Colonic mucosa (tissue), 4 donors: ENCODE measurements around the gene FEV. TPM values are rescaled to one million over a fixed set of nuclear protein-coding genes. Genes with fewer than 3 reads are reported as not detected.

ENCODE experiments used
- DNase-seq: peaks from one replicate; pipeline ENCODE4 v3.0.0-alpha.2; 2020
- H3K27ac ChIP-seq: fragments of 200-600 bp; one replicate; pipeline ENCODE4 v1.8.0; 2021
- H3K27me3 ChIP-seq: fragments of 200-600 bp; one replicate; pipeline ENCODE4 v1.8.0; 2021
- H3K36me3 ChIP-seq: fragments of 200-600 bp; one replicate; pipeline ENCODE4 v1.8.0; 2021
- H3K4me1 ChIP-seq: fragments of 200-600 bp; one replicate; pipeline ENCODE4 v1.8.0; 2021; ENCODE audit warnings: mild to moderate bottlenecking
- H3K4me3 ChIP-seq: fragments of 200-600 bp; one replicate; pipeline ENCODE4 v1.8.0; 2021
- H3K9ac ChIP-seq, 2 donors: one replicate each; pipeline ENCODE4 v1.7.0; 2013; ENCODE audit warnings: control low read depth in 2 of 2, low read depth in 2 of 2, low read length in 2 of 2
- H3K9me3 ChIP-seq: fragments of 200-600 bp; one replicate; pipeline ENCODE4 v1.8.0; 2021
- intact Hi-C: fragments of 100-400 bp; cut with DNase I; formaldehyde crosslinking; loops from one replicate; pipeline ENCODE4 v1.14.1; 2022
- total RNA-seq, 2 donors: library from RNA; stranded (reverse); fragmentation: NEBNext Ultra II Directional in 1 of 2; extraction: Animal tissue kit (Norgen Biotek cat#: 25700) in 1 of 2; gene quantifications; one replicate each; pipeline ENCODE4 v1.2.1, GENCODE V29; 2021
- TF ChIP-seq, protein P1 (sequence below): fragments of 200-600 bp; IDR thresholded peaks from one replicate; pipeline ENCODE4 v1.8.0; 2022; ENCODE audit warnings: antibody characterized with exemption, mild to moderate bottlenecking
- donor health status: healthy.
- donor health status: DM: no; HTN: no; CAD: no.
- donor health status: DM: no; HTN: no; CAD: no.

The FEV gene
- total RNA-seq, 2 donors from 2014 or later, result 2.9 to 6.5 TPM

DNA sequence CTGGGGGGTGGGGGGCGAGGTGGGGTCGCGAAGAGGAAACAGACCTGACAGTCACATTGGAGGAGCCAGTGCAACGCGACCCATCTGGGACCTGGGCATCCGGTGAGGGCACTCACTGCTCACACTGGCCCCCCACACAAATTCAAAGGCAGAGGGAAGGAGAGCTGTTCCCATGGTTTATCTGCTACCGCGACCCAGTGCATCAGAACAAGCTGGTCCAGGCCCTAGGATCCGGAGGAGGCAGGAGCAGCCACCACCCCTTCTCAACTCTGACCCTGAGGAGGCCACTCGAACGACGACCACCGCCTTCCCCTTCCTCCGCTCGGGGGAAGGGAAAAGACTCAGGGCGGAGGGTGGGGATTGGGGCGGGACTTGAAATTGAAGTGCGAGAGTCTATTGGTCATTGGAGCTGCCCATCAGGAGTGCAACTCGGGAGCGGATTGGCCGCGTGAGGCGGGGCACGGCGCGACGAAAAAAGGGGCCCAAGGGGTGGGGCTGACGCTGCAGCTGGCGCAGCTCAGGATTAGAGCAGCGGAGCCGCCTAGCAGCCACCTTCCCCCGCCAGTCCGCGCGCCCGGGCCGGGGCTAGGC lies 25.7 kb downstream of the FEV start, which contains the start of gene CDK5R2:
TSS of gene CDK5R2 (plus strand) at position 526 of the 591 bp plus-strand sequence. CDS start 155 bp downstream, outside the sequence.
- Histone ChIP-seq H3K36me3 (no peaks in the 10 kb centered on the region), H3K4me1 (no peaks in the 10 kb centered on the region), H3K4me3 (peak within 1 kb of the TSS; percentile 37), H3K9ac (peak within 1 kb of the TSS in 1 of 2 donors; percentile 2), H3K27ac (no peak within 1 kb of the TSS), H3K27me3 (peaks cover 58% of the 10 kb centered on the region), H3K9me3 (no peaks in the 10 kb centered on the region)
- intact Hi-C loops, result no loop called here
- TF ChIP-seq, protein P1, sequence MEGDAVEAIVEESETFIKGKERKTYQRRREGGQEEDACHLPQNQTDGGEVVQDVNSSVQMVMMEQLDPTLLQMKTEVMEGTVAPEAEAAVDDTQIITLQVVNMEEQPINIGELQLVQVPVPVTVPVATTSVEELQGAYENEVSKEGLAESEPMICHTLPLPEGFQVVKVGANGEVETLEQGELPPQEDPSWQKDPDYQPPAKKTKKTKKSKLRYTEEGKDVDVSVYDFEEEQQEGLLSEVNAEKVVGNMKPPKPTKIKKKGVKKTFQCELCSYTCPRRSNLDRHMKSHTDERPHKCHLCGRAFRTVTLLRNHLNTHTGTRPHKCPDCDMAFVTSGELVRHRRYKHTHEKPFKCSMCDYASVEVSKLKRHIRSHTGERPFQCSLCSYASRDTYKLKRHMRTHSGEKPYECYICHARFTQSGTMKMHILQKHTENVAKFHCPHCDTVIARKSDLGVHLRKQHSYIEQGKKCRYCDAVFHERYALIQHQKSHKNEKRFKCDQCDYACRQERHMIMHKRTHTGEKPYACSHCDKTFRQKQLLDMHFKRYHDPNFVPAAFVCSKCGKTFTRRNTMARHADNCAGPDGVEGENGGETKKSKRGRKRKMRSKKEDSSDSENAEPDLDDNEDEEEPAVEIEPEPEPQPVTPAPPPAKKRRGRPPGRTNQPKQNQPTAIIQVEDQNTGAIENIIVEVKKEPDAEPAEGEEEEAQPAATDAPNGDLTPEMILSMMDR, result no peak
- peak; percentile 88 for DNase-seq

DNA sequence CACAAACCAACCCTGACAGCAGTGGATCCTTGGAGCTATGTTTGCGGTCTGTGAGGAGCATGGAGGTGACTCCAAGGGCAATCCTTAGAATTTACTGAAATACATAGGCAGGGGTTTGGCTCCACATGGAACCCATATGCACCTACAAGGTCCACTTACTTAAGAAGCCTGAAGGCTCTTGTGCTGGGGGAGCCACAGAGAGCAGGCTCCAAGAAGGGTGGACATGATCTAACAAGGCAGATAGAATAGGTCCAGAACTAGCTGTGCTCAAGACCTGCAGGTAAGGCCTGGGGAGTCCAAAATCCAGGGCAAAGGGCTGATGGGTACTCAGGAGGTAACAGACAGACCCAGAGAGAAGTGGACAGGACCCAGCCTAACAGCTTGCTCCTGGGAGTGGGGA lies 26.7 kb downstream of the FEV start:
- no peak overlapping the region for H3K9ac ChIP-seq
- H3K9me3 ChIP-seq, result no peaks in the 10 kb centered on the region
- TF ChIP-seq, protein P1, result no peak
- H3K4me3 ChIP-seq, result no peak overlapping the region
- H3K27ac ChIP-seq, result no peak overlapping the region
- no peaks in the 10 kb centered on the region for H3K4me1 ChIP-seq
- intact Hi-C loops, result no loop called here
- peaks cover 52% of the 10 kb centered on the region for H3K27me3 ChIP-seq
- H3K36me3 ChIP-seq, result no peaks in the 10 kb centered on the region
- DNase-seq, result no peak

DNA sequence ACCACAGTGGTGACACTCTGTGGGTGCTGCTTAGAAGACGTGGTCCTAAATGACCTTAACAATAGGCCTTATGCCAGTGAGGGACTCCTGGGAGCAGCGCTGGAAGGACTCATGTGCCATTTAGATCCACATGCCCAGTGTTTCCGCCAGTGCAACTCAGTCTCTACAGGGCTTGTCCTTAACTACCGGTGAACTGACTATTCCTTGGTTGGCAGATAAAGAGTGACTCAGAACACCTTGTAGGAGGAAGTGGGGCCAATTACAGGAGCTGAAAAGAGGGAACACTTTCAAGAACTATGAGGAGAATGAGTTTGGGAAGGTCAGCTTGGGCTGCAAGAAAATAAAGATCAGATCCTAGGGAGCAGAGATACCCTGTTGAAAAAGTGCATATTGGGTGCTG lies 27.3 kb downstream of the FEV start:
- TF ChIP-seq, protein P1, result no peak
- peaks cover 46% of the 10 kb centered on the region for H3K27me3 ChIP-seq
- H3K4me1 ChIP-seq, result no peaks in the 10 kb centered on the region
- H3K4me3 ChIP-seq, result no peak overlapping the region
- H3K9me3 ChIP-seq, result no peaks in the 10 kb centered on the region
- DNase-seq, result no peak
- H3K36me3 ChIP-seq, result no peaks in the 10 kb centered on the region
- H3K9ac ChIP-seq, result no peak overlapping the region
- intact Hi-C loops, result no loop called here
- no peak overlapping the region for H3K27ac ChIP-seq

DNA sequence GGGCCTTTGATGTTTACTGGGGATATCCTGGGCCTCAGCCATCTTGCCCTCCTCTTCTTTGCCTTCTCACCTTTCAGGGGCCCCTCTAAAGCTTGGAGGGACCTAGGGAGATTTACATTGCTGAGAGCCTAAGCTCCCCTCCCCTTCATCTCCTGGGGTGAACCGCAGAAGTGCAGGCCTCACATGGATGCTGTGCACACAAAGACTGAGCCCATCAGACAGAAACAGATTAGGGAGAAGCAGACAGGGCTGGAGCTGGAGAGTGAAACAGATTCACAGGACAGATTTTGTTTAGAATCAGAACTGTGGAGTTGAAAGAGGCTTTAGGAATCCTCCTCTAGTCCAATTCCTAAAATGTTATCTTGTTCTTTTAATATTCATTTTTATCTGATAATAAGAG lies 28.9 kb downstream of the FEV start:
- Histone ChIP-seq H3K4me1 (no peaks in the 10 kb centered on the region), H3K9me3 (no peaks in the 10 kb centered on the region), H3K27ac (no peak overlapping the region), H3K9ac (no peak overlapping the region), H3K36me3 (no peaks in the 10 kb centered on the region), H3K4me3 (no peak overlapping the region), H3K27me3 (peaks cover 30% of the 10 kb centered on the region)
- TF ChIP-seq, protein P1, result no peak
- no peak for DNase-seq
- intact Hi-C loops, result no loop called here

DNA sequence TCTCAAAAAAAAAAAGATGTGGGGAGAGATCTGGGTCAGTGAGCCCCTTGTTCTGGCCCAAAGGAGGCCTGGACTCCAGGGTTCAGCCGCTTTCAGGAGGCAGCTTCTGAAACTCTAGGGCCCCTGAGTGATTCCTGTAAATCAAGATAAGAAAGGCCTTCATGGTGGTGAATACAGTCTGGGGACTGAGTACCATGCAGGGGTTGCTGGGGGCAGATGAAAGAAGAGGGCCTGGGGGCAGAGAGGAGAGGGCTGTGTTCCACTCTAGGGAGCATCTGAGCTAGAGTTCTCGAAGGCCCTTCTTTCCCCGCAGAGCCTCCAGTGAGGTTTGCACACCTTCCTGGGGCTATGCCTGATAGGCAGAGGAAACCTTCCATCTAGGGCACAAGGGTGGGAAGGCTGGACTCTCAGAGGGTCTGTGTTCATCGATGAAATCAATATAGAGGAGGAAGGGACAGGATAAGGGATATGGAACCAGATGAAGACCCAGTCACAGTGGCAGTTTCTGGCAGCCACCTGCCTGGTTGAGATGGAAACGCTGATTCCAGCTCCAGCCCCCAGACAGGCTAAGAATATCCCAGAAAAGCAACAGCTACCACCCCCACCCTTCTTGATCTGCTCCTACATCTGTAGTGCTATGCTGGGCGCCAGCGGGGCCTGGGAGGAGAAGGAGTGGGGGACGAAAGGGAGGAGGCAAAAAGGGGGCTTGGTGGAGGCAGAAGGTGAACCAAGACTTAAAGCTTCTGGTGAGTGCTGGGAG lies 30.3 kb downstream of the FEV start:
- no peak for DNase-seq
- H3K36me3 ChIP-seq, result no peaks in the 10 kb centered on the region
- H3K27ac ChIP-seq, result no peak overlapping the region
- no peak overlapping the region for H3K9ac ChIP-seq
- H3K27me3 ChIP-seq, result peaks cover 17% of the 10 kb centered on the region
- TF ChIP-seq, protein P1, result no peak
- no peaks in the 10 kb centered on the region for H3K4me1 ChIP-seq
- intact Hi-C loops, result no loop called here
- H3K9me3 ChIP-seq, result no peaks in the 10 kb centered on the region
- H3K4me3 ChIP-seq, result no peak overlapping the region
